Measurements from ENCODE around the gene GPRIN2.

GPRIN2 gene

GRCh38 chr10:46549171-46550075 is 7.0 kb downstream of the GPRIN2 start:
- no peak for DNase-seq (ENCODE audit: low read depth in 3 of 3, low spot score in 1 of 3)

- no peak for DNase-seq (ENCODE audit: low read depth in 3 of 3, low spot score in 1 of 3)
These were observed 7.9 kb downstream of the GPRIN2 start for GRCh38 chr10:46548498-46549090.

DNA sequence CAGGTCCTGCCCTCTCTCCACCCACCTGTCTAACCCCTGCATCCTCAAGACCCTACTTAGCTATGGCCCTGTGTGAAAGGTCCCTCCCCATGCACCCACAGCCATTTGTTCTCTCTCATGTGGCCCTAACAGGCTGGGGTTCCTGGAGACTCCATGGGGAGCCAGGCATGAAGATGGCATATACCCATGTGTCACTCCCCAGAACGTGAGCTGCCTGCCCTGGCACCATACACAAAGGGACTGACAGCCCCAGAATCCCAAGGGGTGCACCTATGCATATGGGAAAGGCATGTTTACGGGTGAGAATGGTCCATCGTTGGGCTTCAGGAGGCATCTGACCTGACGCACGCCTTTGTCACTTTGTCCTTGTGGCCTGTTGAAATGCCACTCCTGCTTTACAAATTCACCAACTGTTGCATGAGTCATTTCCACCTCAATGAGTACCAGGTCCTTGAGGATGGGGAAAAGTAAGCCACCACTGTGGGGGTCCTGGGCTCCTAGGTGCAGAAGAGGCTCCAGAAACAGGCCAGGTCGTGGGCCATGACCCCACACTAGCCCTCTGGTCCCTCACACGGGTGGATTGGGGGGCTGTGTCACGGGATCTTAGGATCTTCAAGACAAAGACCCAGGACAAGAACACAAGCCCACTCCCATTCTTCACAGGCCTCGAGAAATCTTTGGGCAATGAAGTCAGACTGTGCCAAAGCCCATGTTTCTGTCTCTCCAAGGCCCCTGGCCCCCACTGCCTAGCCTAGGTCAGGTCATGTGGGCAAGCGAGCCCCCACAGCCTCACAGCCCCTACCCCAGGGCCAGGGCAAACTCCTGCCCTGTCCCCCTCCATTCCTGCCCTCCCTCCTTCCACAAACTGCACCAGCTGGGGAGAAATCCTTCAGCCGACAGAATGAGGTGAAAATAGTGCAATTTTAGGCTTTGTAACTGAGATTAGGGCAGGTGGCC is 8.6 kb downstream of the GPRIN2 start:
- no peak for DNase-seq (ENCODE audit: low read depth in 3 of 3, low spot score in 1 of 3)

- no peak for DNase-seq (ENCODE audit: low read depth in 3 of 3, low spot score in 1 of 3)
These were observed 9.6 kb downstream of the GPRIN2 start for GRCh38 chr10:46546591-46547540.

GRCh38 chr10:46545861-46546590 is 10.4 kb downstream of the GPRIN2 start:
- no peak for DNase-seq (ENCODE audit: low read depth in 3 of 3, low spot score in 1 of 3)

- DNase-seq (ENCODE audit: low read depth in 3 of 3, low spot score in 1 of 3), result no peak
These were observed 11.3 kb downstream of the GPRIN2 start for GRCh38 chr10:46544989-46545791.

DNA sequence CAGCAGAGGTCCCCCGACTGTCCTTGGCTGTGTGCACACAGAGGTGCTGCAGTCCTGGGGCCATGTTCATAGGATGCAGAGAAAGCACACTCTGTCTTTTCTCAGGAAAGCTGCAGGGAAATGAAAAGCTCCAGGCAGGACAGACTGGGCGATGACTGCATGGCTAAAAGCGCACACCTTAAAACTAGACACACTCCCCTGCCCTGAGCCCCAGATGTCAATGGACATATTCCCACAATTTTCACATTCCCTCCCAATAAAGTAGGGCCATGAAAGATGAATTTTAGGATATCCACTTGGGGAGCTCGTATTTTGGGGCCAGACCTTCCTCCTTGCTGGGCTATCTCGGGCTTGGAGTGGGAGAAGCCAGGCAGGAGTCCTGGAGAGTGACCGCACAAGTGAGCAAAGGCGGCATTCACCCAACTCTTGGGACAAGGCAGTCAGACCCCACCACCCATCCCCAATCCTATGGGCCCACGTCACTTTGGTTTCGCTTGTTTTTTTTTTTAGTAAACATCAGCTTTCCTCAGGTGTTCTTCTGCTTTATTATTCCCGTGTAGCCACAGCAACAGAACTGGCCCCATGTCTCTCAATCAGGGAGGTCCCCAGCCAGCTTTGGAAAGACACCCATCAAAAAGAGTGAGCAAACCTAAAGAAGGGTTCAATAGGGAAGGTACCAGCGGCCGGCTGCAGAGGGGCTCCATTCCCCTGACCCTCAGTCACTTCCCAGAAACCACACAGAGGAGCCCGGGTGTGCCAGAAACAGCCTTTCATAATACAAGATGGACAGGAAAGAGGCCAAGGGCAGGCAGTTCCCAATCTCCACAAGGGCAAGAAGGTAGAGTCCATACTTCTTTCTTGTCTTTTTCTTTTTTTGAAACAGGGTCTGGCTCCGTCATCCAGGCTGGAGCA is 12.7 kb downstream of the GPRIN2 start:
- no peak for DNase-seq (ENCODE audit: low read depth in 3 of 3, low spot score in 1 of 3)

DNA sequence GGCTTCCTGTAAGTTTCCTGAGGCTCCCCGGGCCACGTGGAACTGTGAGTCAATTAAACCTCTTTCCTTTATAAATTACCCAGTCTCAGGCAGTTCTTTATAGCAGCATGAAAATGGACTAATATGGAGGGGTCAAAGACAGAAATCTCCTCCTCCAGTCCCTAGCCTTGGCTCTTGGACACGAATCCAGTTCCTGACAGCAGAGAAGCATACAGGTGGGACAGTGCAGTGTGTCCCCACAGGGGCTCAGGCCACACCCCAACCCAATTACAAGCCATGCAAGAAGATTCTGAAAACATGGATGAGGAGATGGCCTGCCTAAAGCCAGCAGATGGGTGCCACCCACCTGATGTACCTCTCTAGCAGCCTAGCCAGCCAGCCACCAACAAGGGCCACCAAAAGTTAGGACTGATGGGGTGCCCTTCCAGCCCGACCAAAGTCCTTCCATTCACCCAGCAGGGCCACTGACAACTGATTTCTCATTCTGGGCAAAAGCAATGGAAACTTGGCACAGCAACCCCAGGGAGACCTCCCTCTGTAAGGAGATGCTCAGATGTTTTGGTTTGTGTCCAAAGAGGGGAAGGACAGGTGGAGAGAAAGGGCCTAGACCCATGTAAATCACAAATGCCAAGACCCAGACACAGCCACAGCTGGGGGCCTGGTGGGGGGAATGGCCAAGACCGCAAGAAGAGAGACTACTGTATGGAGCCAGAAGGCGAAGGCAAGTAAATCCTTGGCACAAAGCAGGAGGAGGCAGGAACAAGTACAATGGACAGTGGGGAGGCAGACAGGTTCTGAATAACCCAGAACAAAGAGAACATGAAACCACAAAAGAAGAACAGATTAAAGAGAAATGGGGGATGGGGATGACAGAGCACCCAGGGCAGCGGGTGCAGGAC is 13.6 kb downstream of the GPRIN2 start:
- DNase-seq (ENCODE audit: low read depth in 3 of 3, low spot score in 1 of 3), result no peak

GRCh38 chr10:46541735-46542566 is 14.5 kb downstream of the GPRIN2 start:
- no peak for DNase-seq (ENCODE audit: low read depth in 3 of 3, low spot score in 1 of 3)

DNA sequence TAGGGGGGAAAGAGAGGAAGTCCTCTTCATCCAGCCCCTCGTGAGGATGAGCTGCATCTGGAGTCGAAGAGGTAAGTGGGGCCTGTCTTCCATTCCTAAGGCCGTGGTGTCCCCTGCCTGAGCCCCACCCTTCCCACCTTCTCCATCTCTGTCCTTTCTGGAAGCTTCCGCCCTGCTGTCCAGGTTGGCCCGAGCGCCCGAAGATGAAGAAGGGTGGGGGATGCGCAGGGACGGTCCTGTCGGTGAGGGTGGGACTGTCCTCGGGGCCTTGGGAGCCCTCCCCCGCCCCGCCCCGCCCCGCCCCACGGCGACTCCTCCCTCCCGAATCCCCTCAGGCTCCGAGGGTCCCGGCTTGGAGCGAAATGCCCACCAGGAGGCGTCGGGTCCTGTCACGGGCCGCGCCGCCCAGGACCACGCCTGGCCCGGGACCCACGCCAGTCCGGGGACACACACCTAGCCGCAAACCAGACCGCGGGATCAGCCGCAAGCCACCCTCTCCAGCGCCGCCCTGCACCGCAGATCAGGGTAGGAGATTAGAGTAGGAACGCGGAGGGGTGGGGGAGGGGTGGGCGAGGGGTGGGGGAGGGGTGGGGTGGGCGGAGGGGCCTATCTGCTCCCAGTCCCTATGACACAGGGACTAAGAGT is 15.3 kb downstream of the GPRIN2 start:
- no peak for DNase-seq (ENCODE audit: low read depth in 3 of 3, low spot score in 1 of 3)

DNA sequence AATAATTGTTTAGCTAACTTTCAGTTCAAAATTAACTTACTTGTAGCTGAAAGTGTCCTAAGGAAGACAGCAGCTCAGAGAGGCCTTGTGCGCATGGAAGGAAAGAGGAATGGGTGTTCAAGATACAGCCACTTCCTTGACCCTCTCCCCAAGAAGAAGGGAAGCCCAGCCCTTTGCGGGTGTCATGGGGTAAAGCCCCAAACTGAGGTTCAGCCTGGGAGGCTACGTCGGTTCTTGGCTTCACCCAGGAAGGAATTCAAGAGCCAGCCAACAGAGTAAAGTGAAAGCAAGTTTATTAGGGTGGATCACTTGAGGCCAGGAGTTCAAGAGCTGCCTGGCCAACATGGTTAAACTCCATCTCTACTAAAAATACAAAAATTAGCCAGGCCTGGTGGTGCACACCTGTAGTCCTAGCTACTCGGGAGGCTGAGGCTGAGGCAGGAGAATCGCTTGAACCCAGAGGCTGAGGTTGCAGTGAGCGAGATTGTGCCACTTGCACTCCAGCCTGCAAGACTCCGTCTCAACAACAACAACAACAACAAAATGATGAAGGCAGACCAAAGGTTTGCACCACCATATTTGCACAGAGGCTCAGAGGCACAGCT is 15.9 kb downstream of the GPRIN2 start:
- DNase-seq (ENCODE audit: low read depth in 3 of 3, low spot score in 1 of 3), result no peak

DNA sequence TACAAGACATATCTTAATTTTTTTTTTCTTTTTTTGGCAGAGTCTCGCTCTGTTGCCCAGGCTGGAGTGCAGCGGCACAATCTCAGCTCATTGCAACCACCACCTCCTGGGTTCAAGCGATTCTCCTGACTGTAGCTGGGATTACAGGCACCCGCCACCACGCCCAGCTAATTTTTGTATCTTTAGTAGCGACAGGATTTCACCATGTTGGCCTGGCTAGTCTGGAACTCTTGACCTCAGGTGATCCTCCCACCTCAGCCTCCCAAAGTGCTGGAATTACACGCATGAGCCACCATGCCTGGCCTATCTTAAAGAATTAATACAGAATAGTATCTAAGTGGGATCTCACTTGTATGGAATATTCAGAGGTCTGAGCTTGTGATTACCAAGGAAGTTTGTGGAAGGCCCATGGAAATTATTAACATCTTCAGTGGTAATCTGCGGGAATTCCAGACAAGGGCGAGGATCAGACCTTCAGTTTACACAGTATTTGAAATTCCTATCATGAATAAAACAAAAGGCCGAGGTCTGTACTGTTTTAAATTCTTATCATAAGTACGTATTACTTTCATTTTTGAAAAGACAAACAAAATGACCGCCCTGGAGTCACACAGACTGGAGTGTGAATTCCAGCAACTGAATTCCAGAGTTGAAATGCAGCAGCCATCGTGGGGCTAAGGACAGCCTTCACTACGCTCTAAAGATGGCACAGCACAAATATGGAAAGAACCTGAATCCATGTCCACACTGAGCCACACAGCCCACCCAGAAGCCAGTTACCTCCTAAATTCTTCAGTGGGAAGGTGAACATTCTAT is 16.7 kb downstream of the GPRIN2 start:
- DNase-seq (ENCODE audit: low read depth in 3 of 3, low spot score in 1 of 3), result no peak

GRCh38 chr10:46538717-46539426 is 17.6 kb downstream of the GPRIN2 start:
- no peak for DNase-seq (ENCODE audit: low read depth in 3 of 3, low spot score in 1 of 3)

DNA sequence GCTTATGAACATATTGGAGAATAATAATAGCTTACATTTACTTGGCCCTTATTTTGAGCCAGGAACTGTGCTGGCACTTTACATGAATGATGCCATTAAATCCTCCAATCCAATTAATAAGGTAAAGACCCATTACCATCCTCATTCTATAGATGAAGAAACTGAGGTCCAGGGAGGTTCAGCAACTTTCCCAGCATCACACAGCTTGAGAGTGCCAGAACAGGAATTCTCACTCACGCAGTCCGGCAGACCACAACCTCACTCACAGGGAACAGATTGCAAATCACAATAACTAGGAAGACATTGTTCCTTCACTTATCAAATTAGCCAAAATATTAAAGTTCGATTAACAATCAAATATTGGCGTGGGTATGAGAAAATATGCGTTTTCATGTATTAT is 18.3 kb downstream of the GPRIN2 start:
- DNase-seq (ENCODE audit: low read depth in 3 of 3, low spot score in 1 of 3), result no peak

Data from stimulated activated CD4-positive, alpha-beta T cell treated with anti-CD3 and anti-CD28 coated beads, TNF-alpha, amount 100 ng/mL, for 1 hour (primary cell).